Heart left ventricle (tissue), 13 donors: ENCODE data around the gene KIF12.

Source experiments
- CTCF ChIP-seq, 12 donors: fragments of 200-600 bp; sonication (generic) in 4 of 12; IDR thresholded peaks; one replicate each; pipeline versions ENCODE4 v1.5.0 to v1.8.0; 2018 to 2022; ENCODE audit warnings: antibody characterized with exemption in 12 of 12, mild to moderate bottlenecking in 5 of 12
- POLR2A ChIP-seq, 2 donors: fragments of 450-650 bp; IDR thresholded peaks; one replicate each; pipeline ENCODE4 v1.6.1; 2017; ENCODE audit warnings: antibody characterized with exemption in 2 of 2, mild to moderate bottlenecking in 2 of 2, moderate library complexity in 2 of 2
- donor health status: ischemic (EF 13 %, LVEDD 7.1; RV severe dilation, severe dysfunction).
- donor health status: DM: no; HTN: yes; CAD: no.
- donor health status: DM: no; HTN: no; CAD: no.
- donor health status: ischemic (EF 25% LVEDD 6.9; RV normal size, moderate dysfunction).
- donor health status: ischemic (EF 25% LVEDD 5.7; RV mildly dilated, moderate dysfunction).
- donor health status: ischemic (EF 35%, LVEDD 5.7; RV mildly dilated, moderate dysfunction).
- donor health status: nonischemic (EF 11% LVEDD 7.7; RV severe dilation, severe dysfunction).
- donor health status: DM: yes; HTN: yes; CAD: no.
- donor health status: PGD.
- donor health status: ischemic (EF 29% LVEDD 5.4; RV normal size, mild dysfunction).
- donor health status: nonischemic (EF 23%, LVEDD 6.1; RV moderate dilation, normal function).

GRCh38 chr9:114050646-114051045 lies 48.4 kb downstream of the KIF12 start:
- TF ChIP-seq CTCF (IDR thresholded peaks at IDR 0.05): no peak
- no peak for TF ChIP-seq POLR2A (IDR thresholded peaks at IDR 0.05)
